A673 (cell line): ENCODE measurements around the gene CEND1.

Experiments
- EZH2 ChIP-seq: fragments of 200-600 bp; sonication (generic); IDR thresholded peaks from 2 replicates; pipeline ENCODE4 v1.6.1; 2017; ENCODE audit warnings: borderline replicate concordance, low read depth, mild to moderate bottlenecking, mixed read lengths, antibody characterized with exemption, low read length; ENCODE audit not compliant: poor library complexity, severe bottlenecking
- TF ChIP-seq, protein P1 (sequence below): fragments of 300-800, 200-600 bp; sonication (generic); conservative IDR thresholded peaks from 2 replicates; pipeline ENCODE4 v1.5.1; 2017; ENCODE audit warnings: low read depth, mild to moderate bottlenecking, antibody characterized with exemption, low read length, moderate library complexity, mixed read lengths

DNA sequence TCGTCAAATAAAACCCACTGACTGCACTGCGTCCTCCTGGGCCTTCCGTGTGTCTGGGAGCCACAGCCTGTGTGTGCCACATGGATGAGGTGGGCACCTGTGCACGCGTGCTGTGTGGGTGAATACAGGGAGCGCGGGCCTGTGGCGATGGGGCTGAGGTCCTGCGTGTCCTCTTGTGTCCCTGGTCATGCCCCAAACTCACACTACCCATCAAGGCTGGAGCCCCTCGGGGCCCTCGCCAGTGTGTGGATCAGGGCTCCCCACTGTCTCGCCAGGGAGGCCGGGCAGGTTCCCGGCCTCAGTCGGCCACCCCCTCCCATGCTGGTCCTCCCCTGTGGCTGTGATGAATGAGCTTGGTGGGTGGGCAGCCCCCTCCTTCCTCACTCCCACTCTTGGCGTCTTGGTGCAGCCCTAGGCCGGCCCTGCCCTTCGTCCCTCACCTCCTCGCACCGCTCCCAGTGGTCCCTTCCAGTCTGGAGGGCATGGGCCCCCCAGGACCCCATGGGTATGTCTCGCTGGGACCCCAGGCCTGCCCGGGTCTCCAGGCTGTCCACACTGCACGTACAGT is 42.2 kb upstream of the CEND1 start:
- TF ChIP-seq, protein P1, sequence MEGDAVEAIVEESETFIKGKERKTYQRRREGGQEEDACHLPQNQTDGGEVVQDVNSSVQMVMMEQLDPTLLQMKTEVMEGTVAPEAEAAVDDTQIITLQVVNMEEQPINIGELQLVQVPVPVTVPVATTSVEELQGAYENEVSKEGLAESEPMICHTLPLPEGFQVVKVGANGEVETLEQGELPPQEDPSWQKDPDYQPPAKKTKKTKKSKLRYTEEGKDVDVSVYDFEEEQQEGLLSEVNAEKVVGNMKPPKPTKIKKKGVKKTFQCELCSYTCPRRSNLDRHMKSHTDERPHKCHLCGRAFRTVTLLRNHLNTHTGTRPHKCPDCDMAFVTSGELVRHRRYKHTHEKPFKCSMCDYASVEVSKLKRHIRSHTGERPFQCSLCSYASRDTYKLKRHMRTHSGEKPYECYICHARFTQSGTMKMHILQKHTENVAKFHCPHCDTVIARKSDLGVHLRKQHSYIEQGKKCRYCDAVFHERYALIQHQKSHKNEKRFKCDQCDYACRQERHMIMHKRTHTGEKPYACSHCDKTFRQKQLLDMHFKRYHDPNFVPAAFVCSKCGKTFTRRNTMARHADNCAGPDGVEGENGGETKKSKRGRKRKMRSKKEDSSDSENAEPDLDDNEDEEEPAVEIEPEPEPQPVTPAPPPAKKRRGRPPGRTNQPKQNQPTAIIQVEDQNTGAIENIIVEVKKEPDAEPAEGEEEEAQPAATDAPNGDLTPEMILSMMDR = no peak
- TF ChIP-seq EZH2 = no peak
